HepG2 (cell line): ENCODE data around the gene IKZF3.

Experiments used
- BATF2 ChIP-seq: sonication (generic); formaldehyde crosslinking; IDR thresholded peaks from 2 replicates; pipeline ENCODE4 v1.8.0; 2022; ENCODE audit warnings: mild to moderate bottlenecking, missing genetic modification reagents, moderate library complexity
- BCL3 ChIP-seq: sonication (generic); formaldehyde crosslinking; IDR thresholded peaks from 2 replicates; pipeline ENCODE4 v1.5.1; 2020; ENCODE audit warnings: mild to moderate bottlenecking, missing genetic modification reagents, moderate library complexity
- EZH2 ChIP-seq: conservative IDR thresholded peaks from 2 replicates; pipeline ENCODE4 v1.6.1; 2012; ENCODE audit warnings: mild to moderate bottlenecking, low read depth, low read length, moderate library complexity
- JUN ChIP-seq: sonication (generic); formaldehyde crosslinking; IDR thresholded peaks from 2 replicates; pipeline ENCODE4 v1.4.0; 2020; ENCODE audit warnings: mild to moderate bottlenecking, missing genetic modification reagents
- MEIS1 ChIP-seq: sonication (generic); formaldehyde crosslinking; IDR thresholded peaks from 2 replicates; pipeline ENCODE4 v1.9.0; 2021; ENCODE audit warnings: mild to moderate bottlenecking, missing genetic modification reagents, moderate library complexity, borderline replicate concordance
- SIX4 ChIP-seq: sonication (generic); formaldehyde crosslinking; IDR thresholded peaks from 2 replicates; pipeline ENCODE4 v1.4.0; 2020; ENCODE audit warnings: missing genetic modification reagents
- ZNF580 ChIP-seq: IDR thresholded peaks from 2 replicates; pipeline ENCODE4 v1.6.1; 2016; ENCODE audit warnings: low read depth, borderline replicate concordance

- TF ChIP-seq SIX4 (CRISPR knock-in tag) (no peak), ZNF580 (CRISPR knock-in tag) (no peak), EZH2 (no peak), BCL3 (CRISPR knock-in tag) (no peak), MEIS1 (CRISPR knock-in tag) (no peak), JUN (no peak), BATF2 (CRISPR knock-in tag) (no peak)
These were observed 148.6 kb downstream of the IKZF3 start for GRCh38 chr17:39715375-39716072.
